NAMALWA (cell line): Measurements from ENCODE around the gene TMEM234.

ENCODE experiments used
- DNase-seq: peaks from one replicate; pipeline ENCODE4 v3.0.0-alpha.2; 2015; ENCODE audit warnings: low spot score

The TMEM234 gene

DNA sequence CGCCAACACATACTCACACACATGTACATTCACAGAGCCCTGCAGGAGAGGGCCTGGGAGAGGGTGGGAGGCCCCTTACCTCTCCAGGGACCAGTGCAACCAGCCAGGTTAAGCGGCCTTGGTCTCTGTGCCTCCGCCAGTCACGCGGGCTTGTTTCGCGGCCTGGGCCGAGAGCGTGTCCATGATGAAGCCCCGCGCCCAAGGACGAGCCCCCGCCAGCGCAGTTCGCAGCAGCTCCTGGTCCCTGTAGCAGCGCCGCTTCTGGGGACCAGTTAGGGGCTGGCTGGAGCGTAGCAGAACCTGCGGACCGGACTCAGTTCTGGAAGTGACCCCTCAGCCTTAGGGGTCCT is 17.6 kb upstream of the TMEM234 start:
- DNase-seq, result no peak

DNA sequence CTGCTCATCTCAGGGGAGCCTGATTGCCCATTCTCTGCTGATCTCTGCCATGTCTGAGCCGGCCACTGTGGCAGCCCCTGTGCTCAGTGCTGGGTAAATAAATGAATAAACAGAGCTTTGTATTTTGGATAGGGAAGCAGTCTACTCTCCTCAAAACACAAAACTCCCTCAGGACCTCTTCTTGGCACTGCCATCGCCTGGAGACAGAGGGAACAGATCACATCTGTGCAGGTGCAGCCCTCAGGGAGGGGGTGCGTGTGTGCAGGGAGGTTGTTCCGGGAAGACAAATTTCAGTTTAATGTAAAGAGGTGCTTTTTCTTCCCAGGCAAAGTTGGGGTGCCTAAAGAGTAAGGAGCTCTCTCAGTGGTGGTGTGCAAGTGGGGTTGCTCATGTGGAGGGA is 17.2 kb upstream of the TMEM234 start:
- no peak for DNase-seq

DNA sequence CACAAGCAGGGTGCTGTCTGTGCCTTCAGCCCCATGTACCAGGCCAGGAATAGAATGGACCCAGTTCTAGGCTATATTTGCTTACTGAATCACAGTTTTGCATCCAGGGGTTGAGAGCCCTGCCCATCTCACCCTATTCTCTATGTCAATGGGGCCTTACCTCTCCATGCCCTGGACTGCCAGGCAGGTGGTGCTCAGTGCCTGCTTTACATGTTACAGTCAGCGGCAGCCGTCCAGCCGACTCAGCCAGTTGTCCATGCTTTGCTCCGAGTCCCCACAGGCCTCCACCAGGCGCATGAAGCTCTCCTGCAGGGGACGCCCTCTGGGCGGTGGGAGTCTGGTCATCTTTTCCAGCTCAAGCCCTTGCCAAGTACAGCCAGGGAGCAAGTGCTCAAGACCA is 12.6 kb upstream of the TMEM234 start:
- DNase-seq, result no peak

DNA sequence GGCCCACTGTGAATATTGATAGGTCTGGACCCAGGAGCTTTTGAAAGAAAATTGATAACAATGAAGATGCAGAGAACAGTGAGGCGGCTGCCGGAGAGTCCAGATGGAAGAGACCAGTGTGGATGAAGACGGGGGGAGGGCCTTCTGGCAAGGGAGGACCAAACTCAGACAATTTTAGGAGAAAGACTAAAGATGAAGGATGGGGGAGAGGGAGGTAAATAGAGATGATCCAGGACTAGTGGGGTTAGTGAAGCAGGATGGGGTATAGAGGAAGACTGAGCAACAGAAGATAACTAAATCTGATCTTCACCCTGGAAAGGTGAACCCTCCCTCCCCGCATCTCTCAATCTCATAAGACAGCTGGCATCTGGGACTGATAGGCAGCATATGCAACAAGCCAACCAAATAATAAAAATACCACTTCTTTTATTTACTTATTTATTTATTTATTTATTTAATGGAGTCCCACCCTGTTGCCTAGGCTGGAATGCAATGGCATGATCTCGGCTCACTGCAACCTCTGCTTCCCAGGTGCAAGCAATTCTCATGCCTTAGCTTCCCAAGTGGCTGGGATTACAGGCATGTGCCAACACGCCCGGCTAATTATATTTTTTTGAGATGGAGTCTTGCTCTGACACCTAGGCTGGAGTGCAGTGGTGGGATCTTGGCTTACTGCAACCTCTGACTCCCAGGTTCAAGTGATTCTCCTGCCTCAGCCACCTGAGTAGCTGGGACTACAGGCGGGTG is 10.6 kb upstream of the TMEM234 start:
- DNase-seq, result no peak

DNA sequence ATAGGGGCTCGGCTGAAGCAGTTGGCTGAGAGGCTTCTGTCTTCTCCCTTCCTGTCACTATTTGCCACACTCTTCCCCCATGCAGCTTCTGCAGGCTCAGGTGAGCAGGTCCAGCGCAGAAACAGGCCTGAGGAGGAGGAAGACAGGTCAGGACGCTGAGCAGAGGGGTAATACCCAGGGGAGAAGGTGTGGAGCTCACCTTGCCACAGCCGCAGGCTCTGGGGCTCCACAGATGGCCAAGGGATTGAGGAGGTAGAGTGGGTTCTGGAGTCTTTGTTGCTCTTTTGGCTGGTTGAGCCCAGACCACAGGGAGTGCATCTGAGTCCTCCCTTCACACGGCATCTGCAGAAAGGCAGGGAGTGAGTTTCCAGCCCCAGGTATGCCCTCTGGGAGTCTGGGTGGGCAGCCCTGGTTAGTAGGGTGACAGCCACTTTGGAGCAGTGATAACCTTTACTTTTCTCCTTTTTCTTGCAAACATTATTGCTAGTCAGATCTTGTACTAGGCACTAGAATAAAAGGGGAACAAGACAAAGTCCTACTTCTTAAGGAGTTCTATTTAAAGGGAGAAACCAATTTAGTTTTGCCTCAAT is 9.8 kb upstream of the TMEM234 start:
- no peak for DNase-seq

DNA sequence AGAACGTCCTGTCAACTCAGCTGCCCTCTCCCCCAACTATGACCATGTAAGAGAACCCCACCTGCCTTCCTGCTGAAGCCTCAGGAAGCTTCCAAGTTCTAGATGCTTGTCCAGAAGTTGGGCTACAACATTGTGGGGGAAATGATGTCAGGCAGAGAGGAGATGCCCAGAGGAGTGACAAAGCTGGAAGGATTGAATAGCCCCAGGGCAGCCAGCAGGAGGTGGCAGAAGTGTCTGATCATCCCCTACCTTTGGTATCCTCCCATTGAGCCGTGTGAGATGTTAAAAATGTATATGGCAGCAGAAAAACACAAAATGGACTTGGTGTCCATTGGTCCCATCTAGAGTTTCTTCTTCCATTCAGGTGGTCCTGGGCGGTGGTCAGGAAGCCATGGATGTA is 6.6 kb upstream of the TMEM234 start:
- DNase-seq, result no peak

DNA sequence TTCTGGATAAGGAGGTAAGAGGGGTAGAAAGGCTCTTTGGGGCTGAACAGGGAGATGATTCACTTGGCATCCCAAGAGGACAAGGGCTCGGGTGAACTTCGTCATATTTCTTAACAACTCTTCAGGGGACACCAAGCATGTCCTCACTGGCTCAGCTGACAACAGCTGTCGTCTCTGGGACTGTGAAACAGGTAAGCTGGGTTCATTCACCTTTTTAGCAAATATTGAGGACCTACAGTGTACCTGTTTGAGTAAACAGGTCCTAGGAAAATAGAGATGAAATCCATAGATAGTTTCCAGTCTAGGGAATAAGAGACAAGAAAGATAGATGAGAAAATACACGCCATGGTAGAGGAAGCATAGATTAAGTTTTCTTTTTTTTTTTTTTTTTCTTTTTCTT is 2.1 kb upstream of the TMEM234 start:
- no peak for DNase-seq

DNA sequence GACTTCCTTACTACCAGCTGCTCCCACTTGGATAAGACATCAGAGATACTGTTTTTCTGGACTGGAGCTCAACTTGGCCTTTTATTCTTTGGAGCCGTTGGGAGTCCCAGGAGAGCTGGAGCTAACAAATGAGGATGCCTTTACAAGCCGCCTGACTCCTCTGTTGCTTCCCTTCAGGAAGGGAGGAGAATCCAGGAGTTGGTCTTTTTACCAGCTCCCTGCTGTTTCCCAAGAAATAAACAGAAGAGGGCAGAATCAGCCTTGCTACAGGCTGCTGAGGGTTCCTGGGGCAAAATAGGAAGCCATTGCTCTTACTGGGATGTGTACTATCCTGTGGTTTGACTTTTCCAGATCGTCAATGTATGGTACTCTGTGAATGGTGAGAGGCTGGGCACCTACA is 1.5 kb upstream of the TMEM234 start:
- no peak for DNase-seq

DNA sequence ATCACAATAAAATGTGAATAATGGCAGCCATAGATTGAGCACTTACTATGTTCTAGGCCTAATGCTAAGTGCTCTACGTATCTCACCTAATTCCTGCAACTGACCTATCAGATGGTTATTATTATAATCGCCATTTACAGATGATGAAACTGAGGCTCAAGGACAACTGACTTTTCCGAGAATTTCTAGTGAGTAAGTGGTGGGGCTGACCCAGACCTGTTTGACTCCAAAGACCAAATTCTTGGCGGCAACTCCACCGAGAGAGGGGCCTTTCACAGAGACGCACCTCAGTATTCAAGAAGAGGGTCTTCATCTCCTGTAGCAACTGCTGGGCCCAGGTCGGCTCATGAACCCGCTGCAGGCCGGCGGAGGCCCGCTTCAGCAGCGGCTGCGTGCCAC is 573 bp downstream of the TMEM234 start:
- no peak for DNase-seq

DNA sequence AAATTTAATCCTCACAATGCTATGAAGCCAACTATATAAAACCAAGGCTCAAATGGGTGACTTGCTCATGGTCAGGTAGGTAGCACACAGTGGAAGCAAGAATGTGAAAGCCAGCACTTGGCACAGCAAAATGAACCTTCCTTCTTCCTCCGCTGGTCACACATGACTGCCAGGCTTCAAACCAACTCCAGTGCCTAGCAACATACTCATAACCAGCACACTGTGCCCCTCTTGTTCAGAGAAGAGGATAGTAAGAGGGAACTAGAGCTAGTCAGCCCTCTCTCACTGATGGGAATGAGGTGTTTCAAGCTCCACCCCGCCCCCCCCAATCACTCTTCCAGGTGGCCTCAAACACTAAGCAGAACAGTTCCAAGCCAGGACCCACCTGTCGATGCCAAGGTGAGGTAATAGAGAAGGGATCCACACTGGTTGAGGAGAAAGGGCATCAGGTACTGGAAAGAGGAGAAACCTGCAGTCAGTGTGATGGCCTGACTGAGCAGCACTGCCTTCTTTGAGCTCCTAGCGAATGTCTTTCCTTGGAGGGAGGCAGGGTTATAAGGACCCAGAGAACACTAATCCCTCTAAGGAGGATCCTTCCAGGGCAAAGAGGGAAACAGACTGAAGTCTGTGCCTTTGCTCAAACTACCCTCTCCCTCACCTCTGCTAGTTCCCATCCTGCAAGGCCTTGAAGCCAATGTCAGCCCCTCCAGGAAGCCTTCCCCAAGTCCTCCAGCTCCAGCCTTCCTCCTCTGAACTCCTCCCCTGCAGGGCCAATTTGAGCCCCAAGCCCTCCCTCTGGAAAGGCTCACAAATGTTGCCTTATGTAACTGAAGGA is 1.2 kb downstream of the TMEM234 start:
- DNase-seq, result peak; percentile 77

DNA sequence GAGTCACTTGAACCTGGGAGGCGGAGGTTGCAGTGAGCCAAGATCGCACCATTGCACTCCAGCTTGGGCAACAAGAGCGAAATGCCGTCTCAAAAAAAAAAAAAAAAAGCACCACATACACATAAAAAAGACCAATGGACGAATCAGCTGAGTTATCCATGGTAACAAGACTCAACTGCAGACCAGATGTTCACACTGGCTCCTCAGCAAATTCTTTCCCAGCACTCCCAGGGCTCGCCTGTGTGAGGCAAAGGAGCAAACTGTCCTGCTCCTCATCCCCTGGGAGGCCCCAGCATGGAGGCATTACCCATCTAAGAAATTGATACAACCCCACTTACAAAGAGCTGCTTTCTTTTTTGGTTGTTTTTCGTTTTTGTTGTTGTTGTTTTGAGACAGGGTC is 3.1 kb downstream of the TMEM234 start:
- no peak for DNase-seq

DNA sequence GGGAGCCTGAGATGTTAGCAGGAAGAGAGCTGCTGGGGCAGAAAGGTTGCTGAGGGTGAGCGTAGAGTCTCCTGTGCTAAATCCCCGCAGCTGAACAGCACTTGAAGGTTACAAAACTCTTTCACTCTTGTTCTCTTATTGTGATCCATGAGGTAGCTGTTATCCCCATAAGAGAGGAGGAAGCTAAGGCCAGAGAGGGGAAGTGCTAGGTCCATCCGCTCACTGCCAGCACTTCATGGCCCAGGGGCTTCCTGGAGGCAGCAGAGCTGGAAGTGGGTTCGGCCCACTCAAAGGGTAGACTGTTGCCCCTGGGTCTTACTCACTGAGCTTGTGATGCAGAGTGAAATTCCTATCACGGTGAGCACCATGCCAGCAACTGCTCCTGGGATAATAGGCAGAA is 5.6 kb downstream of the TMEM234 start:
- no peak for DNase-seq

DNA sequence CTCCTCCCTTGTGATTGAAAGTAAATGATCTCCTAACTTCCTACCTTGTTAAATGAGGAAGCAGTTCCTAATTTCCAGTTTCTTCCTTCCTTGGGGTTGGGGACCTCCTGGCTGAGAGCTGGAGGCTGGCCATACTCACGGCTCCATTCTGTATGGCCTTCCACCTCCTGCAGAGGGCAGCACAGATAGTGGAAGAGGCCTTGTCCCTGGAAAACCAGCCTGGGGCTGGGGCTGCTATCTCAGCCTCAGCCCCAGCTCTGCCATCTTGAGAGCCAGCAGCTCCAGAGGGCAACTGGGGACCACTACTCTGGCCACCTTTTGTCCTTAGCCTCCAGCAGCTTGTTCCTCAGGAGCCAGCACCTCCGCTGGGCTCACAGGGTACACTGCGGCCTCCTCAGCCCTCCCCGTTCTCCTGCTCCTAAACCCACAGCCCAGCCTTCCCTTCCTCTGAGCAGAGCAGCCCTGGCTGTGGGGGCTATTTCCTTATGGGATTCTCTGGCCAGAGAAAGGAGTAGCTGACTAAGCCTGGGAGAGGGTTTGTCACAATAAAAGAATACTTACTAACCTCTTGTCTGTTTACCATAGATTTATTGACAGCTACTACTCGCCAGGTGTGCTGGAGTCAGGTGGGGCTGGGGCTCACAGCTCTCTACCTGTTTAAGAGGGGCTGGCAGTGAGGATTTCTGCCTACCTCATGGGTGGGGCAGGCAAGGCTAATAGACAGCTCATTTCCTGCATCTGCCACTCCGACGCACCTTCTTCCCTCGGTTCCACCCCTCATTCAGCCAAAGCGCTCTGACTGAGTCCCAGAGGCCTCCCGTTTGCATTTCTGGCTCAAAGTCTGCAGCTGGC is 6.3 kb downstream of the TMEM234 start:
- DNase-seq, result peak; percentile 76

DNA sequence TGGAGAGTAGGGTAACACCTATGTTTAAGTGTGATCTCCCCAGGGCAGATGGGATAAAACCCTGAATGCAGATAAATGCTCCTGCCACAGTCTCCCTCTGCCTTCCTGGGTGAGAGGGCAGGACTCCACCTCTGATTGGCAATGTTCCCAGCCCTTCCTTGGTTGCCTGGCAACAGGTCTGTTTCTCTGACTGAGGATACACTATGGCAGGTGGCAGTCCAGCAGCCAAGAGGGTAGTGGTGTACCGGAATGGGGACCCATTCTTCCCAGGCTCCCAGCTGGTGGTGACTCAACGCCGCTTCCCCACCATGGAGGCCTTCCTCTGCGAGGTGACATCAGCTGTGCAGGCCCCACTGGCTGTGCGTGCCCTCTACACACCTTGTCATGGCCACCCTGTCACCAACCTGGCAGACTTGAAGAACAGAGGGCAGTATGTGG is 13.2 kb downstream of the TMEM234 start, which contains the start of gene DCDC2B:
Gene DCDC2B, plus strand, starts transcription at position 199 of the 438 bp plus-strand sequence. Its CDS starts 5 bp downstream, at position 204.
- no peak for DNase-seq

DNA sequence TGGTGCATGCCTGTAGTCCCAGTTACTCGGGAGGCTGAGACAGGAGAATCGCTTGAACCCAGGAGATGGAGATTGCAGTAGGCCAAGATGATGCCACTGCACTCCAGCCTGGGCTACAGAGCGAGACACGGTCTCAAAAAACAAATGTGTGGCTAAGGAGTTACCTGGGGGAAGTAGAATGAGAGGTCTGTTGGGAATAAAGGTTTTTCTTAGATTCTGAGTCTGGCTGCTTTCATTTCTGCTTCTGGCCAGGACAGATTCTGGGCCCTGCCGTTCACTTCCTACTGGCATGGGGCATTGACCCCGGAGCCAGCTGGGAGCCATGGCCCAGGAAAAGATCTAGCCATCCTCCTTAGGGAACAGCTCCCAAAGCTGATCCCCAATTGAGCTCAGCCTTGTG is 13.7 kb downstream of the TMEM234 start:
- DNase-seq, result no peak

DNA sequence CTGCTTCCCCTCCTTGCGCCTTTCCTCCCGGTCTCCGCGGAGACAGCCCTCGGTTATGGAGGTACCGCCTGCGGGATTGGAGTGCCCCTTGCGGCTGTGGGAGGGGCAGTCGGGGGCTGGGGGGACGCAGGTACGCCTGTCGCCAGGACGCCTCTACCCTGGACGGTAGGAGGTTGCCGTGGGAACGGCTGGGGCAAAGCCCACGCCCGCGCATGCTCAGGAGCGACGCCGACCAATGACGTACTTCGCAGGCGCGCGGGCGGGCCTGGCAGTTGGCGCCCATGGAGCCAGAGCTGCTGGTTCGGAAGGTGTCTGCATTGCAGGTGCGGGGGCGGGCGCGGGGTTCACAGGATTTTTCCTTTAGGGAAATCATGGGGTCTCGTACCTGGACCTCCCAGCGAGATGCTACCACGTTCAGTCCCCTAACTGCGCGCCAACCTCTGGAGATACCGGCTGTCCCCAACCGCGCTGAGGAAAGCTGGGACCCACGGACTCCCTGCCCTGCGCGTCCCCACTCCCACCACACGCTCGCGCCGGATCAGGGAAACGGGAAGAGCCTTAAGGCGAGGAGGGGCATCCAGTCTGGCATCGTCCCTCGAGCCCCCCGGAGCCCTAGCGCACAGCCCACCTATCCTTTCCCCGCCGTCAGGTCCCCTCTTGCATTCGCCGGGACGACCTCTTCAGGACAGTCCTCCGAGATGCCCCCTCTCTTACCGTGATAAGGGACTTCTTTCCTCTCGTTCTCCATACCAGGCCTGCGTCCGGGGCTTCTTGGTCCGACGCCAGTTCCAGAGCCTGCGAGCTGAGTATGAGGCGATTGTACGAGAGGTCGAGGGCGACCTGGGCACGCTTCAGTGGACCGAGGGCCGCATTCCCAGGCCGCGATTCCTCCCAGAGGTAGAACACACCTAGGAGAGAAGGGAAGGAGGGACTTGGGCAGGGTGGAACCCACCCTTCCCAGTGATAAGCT is 16.5 kb downstream of the TMEM234 start, which contains the start of gene IQCC:
Gene IQCC, plus strand, starts transcription at position 271 of the 970 bp plus-strand sequence. Its CDS starts 11 bp downstream, at position 282.
- peak; percentile 87 for DNase-seq

DNA sequence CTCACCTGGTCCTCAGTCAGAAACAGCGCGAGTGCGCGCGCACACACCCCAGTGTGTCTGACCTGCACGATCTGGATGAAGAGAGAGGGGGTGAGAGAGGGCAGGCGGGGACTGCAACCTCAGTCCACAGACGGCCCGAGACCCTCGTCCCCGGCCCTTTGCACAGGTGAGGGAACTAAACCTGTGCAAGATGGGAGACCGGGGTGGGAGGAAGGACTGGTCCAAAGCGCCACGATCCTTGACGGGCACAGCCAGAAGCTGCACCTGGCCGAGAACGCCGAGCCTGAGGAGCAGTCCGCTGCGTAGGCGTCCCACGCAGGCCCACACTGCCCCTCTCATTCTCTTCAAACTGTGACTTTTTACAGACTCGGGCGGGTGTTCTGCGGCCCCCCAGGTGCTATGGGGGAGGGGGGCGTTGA is 17.2 kb downstream of the TMEM234 start:
- DNase-seq, result no peak

DNA sequence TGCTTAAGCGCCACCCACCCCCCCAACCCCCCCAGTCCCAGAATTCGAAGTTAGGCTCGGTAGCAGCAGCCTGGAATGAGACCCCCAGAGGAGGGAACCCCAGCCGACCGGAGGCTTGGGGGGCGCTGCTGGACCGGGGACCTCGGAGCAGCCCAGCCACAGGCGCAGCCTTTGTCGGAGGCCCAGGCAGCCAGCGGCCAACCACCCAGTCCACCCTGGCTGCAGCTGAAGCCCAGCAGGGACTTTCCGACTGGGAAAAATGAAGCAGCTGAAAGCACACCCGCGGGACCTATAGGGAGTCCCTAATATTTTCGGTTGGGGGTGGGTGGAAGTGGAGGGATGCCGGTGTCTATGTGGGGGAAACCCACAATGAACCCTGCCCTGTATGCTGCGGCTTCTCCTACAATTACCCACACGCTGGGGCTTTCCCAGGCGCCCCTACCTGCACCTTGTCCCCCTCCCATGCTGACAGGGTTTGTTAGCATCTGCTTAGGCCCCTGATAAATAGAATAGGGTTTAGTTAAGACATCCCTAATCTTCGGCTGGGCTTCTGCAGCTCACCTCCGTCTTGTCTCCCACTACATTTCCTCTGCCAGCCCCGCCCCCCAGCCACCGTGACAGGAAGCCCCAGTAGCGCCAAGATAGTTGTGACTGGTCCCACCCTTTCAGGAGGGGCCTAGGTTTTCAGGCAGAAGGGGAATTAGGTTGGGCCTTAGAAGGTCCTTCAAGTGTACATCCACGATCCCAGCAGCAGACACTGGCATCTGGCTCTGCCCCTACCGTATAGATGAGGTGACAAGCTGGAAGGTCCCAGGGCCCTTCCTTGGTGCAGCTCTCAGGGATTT is 20.9 kb downstream of the TMEM234 start:
- DNase-seq, result peak; percentile 62

DNA sequence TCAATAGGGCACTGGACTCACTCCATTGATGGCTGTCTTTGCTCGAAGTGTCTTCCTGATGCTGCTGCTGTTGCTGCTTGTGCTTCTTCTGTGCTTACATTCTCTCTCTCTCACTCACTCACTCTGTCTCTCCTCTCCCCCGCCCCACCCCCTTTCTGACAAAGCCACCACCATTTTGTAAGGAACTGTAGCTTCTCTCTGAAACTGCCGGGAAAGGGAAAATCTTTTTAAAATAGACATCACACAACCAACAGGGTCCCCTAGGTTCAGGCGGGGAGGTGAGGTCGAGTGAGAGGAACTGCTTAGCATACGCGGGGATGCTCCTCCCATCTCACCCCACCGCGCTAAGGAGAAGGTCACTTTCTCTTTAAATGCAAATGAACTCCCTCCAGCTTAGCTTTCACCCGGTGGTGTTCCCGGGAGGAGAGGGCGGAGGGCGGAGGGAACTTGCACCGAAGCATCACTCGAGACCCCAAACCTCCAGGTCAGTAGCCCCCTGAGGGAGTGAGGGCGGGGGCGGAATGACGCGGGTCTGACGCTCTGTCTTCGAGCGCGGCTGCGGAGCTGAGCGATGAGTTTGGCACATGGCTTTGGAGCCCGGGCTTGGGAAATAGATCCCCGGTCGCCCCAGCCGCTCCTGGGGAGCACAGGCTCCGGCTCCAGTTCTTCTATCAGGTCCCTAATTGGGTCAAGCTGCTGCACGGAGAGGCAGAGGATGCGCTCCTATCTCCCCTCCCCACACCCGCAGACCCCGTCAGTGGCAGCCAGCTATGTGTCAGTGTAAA is 21.7 kb downstream of the TMEM234 start, which contains the start of gene CCDC28B:
Gene CCDC28B, plus strand, starts transcription at position 370 of the 785 bp plus-strand sequence. CDS start 1,341 bp downstream, outside the sequence.
- DNase-seq, result peak; percentile 78
